Stimulated activated memory B cell treated with anti-CD40 and anti-IgM and Interleukin-4, amounts not matched to agents 10 μg/mL and 1 μg/mL and 100 μg/mL, for 72 hours (primary cell): ENCODE data around the gene ACER2.

ENCODE experiments used
- ATAC-seq: fragments of 150-1000 bp; cut with Tn5 transposase; 2 replicates; pipeline ENCODE4 v1.10.0; 2021
- H3K27ac Mint-ChIP-seq: one replicate; pipeline ENCODE4 v1.8.0; 2022; ENCODE audit warnings: mild to moderate bottlenecking, mixed read lengths
- H3K27me3 Mint-ChIP-seq: one replicate; pipeline ENCODE4 v1.8.0; 2022; ENCODE audit warnings: mixed read lengths
- H3K36me3 Mint-ChIP-seq: one replicate; pipeline ENCODE4 v1.8.0; 2022; ENCODE audit warnings: mixed read lengths
- H3K4me1 Mint-ChIP-seq: one replicate; pipeline ENCODE4 v1.8.0; 2022; ENCODE audit warnings: mixed read lengths
- H3K4me3 Mint-ChIP-seq: one replicate; pipeline ENCODE4 v1.8.0; 2022; ENCODE audit warnings: mild to moderate bottlenecking, moderate library complexity, mixed read lengths
- H3K9me3 Mint-ChIP-seq: one replicate; pipeline ENCODE4 v1.8.0; 2022; ENCODE audit warnings: mixed read lengths

Gene ACER2

GRCh38 chr9:19457693-19458009, 48.8 kb downstream of the ACER2 start:
- Mint-ChIP-seq H3K4me3 (peak overlapping the region; percentile 57), H3K27ac (no peak overlapping the region), H3K9me3 (no peaks in the 10 kb centered on the region), H3K27me3 (no peaks in the 10 kb centered on the region), H3K36me3 (no peaks in the 10 kb centered on the region), H3K4me1 (peaks cover 10% of the 10 kb centered on the region)
- no peak for ATAC-seq

GRCh38 chr9:19460243-19460642, 51.4 kb downstream of the ACER2 start:
- Mint-ChIP-seq H3K4me1 (peaks cover 20% of the 10 kb centered on the region), H3K27ac (no peak overlapping the region), H3K27me3 (no peaks in the 10 kb centered on the region), H3K4me3 (no peak overlapping the region), H3K9me3 (no peaks in the 10 kb centered on the region), H3K36me3 (no peaks in the 10 kb centered on the region)
- ATAC-seq: no peak

GRCh38 chr9:19461135-19461534, 52.3 kb downstream of the ACER2 start:
- Mint-ChIP-seq H3K36me3 (no peaks in the 10 kb centered on the region), H3K27me3 (no peaks in the 10 kb centered on the region), H3K27ac (no peak overlapping the region), H3K4me1 (peaks cover 20% of the 10 kb centered on the region), H3K4me3 (no peak overlapping the region), H3K9me3 (no peaks in the 10 kb centered on the region)
- no peak for ATAC-seq

- H3K4me1 Mint-ChIP-seq: peaks cover 9% of the 10 kb centered on the region
- peak overlapping the region; percentile 79 for H3K4me3 Mint-ChIP-seq
- no peaks in the 10 kb centered on the region for H3K9me3 Mint-ChIP-seq
- H3K36me3 Mint-ChIP-seq: no peaks in the 10 kb centered on the region
- H3K27ac Mint-ChIP-seq: peak overlapping the region; percentile 36
- no peak for ATAC-seq
- no peaks in the 10 kb centered on the region for H3K27me3 Mint-ChIP-seq
These were observed 55.4 kb downstream of the ACER2 start for GRCh38 chr9:19464061-19464763.

- peak; percentile 95 for ATAC-seq
These were observed 56.2 kb downstream of the ACER2 start for GRCh38 chr9:19464764-19465585.

GRCh38 chr9:19465586-19466279, 56.9 kb downstream of the ACER2 start:
- peaks cover 9% of the 10 kb centered on the region for H3K4me1 Mint-ChIP-seq
- no peak overlapping the region for H3K4me3 Mint-ChIP-seq
- no peaks in the 10 kb centered on the region for H3K27me3 Mint-ChIP-seq
- H3K36me3 Mint-ChIP-seq: no peaks in the 10 kb centered on the region
- no peak overlapping the region for H3K27ac Mint-ChIP-seq
- ATAC-seq: no peak
- H3K9me3 Mint-ChIP-seq: no peaks in the 10 kb centered on the region

More at GRCh38 chr9:19464764-19465585, 56.2 kb downstream of the ACER2 start:
- Mint-ChIP-seq H3K4me1 (peaks cover 9% of the 10 kb centered on the region), H3K4me3 (peak overlapping the region; percentile 79), H3K27me3 (no peaks in the 10 kb centered on the region), H3K9me3 (no peaks in the 10 kb centered on the region), H3K36me3 (no peaks in the 10 kb centered on the region), H3K27ac (peak overlapping the region; percentile 36)

- ATAC-seq: no peak
- H3K4me3 Mint-ChIP-seq: no peak overlapping the region
- H3K27ac Mint-ChIP-seq: no peak overlapping the region
These were observed 57.5 kb downstream of the ACER2 start for GRCh38 chr9:19466280-19466639.

GRCh38 chr9:19469271-19469670, 60.5 kb downstream of the ACER2 start:
- Mint-ChIP-seq H3K4me1 (peaks cover 17% of the 10 kb centered on the region), H3K27me3 (no peaks in the 10 kb centered on the region), H3K27ac (no peak overlapping the region), H3K36me3 (no peaks in the 10 kb centered on the region), H3K9me3 (no peaks in the 10 kb centered on the region), H3K4me3 (no peak overlapping the region)
- no peak for ATAC-seq

More at GRCh38 chr9:19466280-19466639, 57.5 kb downstream of the ACER2 start:
- H3K36me3 Mint-ChIP-seq: no peaks in the 10 kb centered on the region
- H3K9me3 Mint-ChIP-seq: no peaks in the 10 kb centered on the region
- peaks cover 9% of the 10 kb centered on the region for H3K4me1 Mint-ChIP-seq
- no peaks in the 10 kb centered on the region for H3K27me3 Mint-ChIP-seq

- Mint-ChIP-seq H3K27ac (no peak overlapping the region), H3K27me3 (no peaks in the 10 kb centered on the region), H3K9me3 (no peaks in the 10 kb centered on the region), H3K4me1 (peaks cover 11% of the 10 kb centered on the region), H3K36me3 (no peaks in the 10 kb centered on the region), H3K4me3 (no peak overlapping the region)
- ATAC-seq: no peak
These were observed 61.8 kb downstream of the ACER2 start for GRCh38 chr9:19470567-19470966.

GRCh38 chr9:19470981-19471650, 62.3 kb downstream of the ACER2 start:
- Mint-ChIP-seq H3K27ac (no peak overlapping the region), H3K27me3 (no peaks in the 10 kb centered on the region), H3K36me3 (no peaks in the 10 kb centered on the region), H3K9me3 (no peaks in the 10 kb centered on the region), H3K4me1 (peaks cover 11% of the 10 kb centered on the region), H3K4me3 (no peak overlapping the region)
- no peak for ATAC-seq

GRCh38 chr9:19471737-19472648, 63.2 kb downstream of the ACER2 start:
- peak overlapping the region; percentile 66 for H3K4me3 Mint-ChIP-seq
- ATAC-seq: peak; percentile 75
- H3K27ac Mint-ChIP-seq: peak overlapping the region; percentile 40
- peaks cover 11% of the 10 kb centered on the region for H3K4me1 Mint-ChIP-seq
- H3K9me3 Mint-ChIP-seq: no peaks in the 10 kb centered on the region
- no peaks in the 10 kb centered on the region for H3K36me3 Mint-ChIP-seq
- H3K27me3 Mint-ChIP-seq: no peaks in the 10 kb centered on the region

- Mint-ChIP-seq H3K27ac (no peak overlapping the region), H3K36me3 (no peaks in the 10 kb centered on the region), H3K27me3 (no peaks in the 10 kb centered on the region), H3K4me3 (no peak overlapping the region), H3K4me1 (peaks cover 11% of the 10 kb centered on the region), H3K9me3 (no peaks in the 10 kb centered on the region)
- ATAC-seq: no peak
These were observed 64.8 kb downstream of the ACER2 start for GRCh38 chr9:19473605-19474004.

GRCh38 chr9:19479874-19480273, 71.1 kb downstream of the ACER2 start:
- no peaks in the 10 kb centered on the region for H3K4me1 Mint-ChIP-seq
- no peak for ATAC-seq
- no peak overlapping the region for H3K4me3 Mint-ChIP-seq
- H3K36me3 Mint-ChIP-seq: peaks cover 6% of the 10 kb centered on the region
- H3K27ac Mint-ChIP-seq: no peak overlapping the region
- no peaks in the 10 kb centered on the region for H3K9me3 Mint-ChIP-seq
- H3K27me3 Mint-ChIP-seq: no peaks in the 10 kb centered on the region

GRCh38 chr9:19480345-19480744, 71.5 kb downstream of the ACER2 start:
- Mint-ChIP-seq H3K4me3 (no peak overlapping the region), H3K27ac (no peak overlapping the region), H3K9me3 (no peaks in the 10 kb centered on the region), H3K27me3 (no peaks in the 10 kb centered on the region), H3K4me1 (no peaks in the 10 kb centered on the region), H3K36me3 (peaks cover 6% of the 10 kb centered on the region)
- ATAC-seq: no peak
